Stimulated activated CD4-positive, alpha-beta T cell treated with anti-CD3 and anti-CD28 coated beads, Interleukin-1b, Interleukin-23, amount 100 ng/mL, for 48 hours (primary cell): ENCODE data around the gene EDNRA.

Experiments used
- DNase-seq: peaks from one replicate; pipeline ENCODE4 v3.0.0-alpha.2; 2020

Gene EDNRA

GRCh38 chr4:147498031-147498660 lies 17.2 kb downstream of the EDNRA start:
- no peak for DNase-seq

- no peak for DNase-seq
Observed at GRCh38 chr4:147508346-147508745, 27.4 kb downstream of the EDNRA start.

- DNase-seq: no peak
Observed at GRCh38 chr4:147509386-147509785, 28.5 kb downstream of the EDNRA start.

- no peak for DNase-seq
Observed at GRCh38 chr4:147510962-147511668, 30.2 kb downstream of the EDNRA start.

- DNase-seq: no peak
Observed at GRCh38 chr4:147513091-147513490, 32.2 kb downstream of the EDNRA start.

- DNase-seq: no peak
Observed at GRCh38 chr4:147513952-147514351, 33.1 kb downstream of the EDNRA start.

GRCh38 chr4:147515220-147515936 lies 34.5 kb downstream of the EDNRA start:
- no peak for DNase-seq

- no peak for DNase-seq
Observed at GRCh38 chr4:147516133-147516532, 35.2 kb downstream of the EDNRA start.

- DNase-seq: no peak
Observed at GRCh38 chr4:147518086-147518485, 37.2 kb downstream of the EDNRA start.

- peak; percentile 46 for DNase-seq
Observed at GRCh38 chr4:147518846-147519767, 38.2 kb downstream of the EDNRA start.

GRCh38 chr4:147524601-147525000 lies 43.7 kb downstream of the EDNRA start:
- DNase-seq: no peak

GRCh38 chr4:147525494-147526271 lies 44.8 kb downstream of the EDNRA start:
- no peak for DNase-seq

- DNase-seq: no peak
Observed at GRCh38 chr4:147526272-147526654, 45.4 kb downstream of the EDNRA start.

- no peak for DNase-seq
Observed at GRCh38 chr4:147528054-147528453, 47.2 kb downstream of the EDNRA start.

GRCh38 chr4:147530134-147530533 lies 49.2 kb downstream of the EDNRA start:
- DNase-seq: no peak

- no peak for DNase-seq
Observed at GRCh38 chr4:147530723-147531122, 49.8 kb downstream of the EDNRA start.

- no peak for DNase-seq
Observed at GRCh38 chr4:147532896-147533295, 52.0 kb downstream of the EDNRA start.

GRCh38 chr4:147533331-147533730 lies 52.4 kb downstream of the EDNRA start:
- no peak for DNase-seq

- no peak for DNase-seq
Observed at GRCh38 chr4:147535124-147535523, 54.2 kb downstream of the EDNRA start.

- DNase-seq: no peak
Observed at GRCh38 chr4:147538711-147539110, 57.8 kb downstream of the EDNRA start.

- no peak for DNase-seq
Observed at GRCh38 chr4:147539959-147540358, 59.1 kb downstream of the EDNRA start.
